ENCODE measurements around the gene MCC.

The MCC gene

GRCh38 chr5:113199122-113199905 lies 288.9 kb downstream of the MCC start:
- Mint-ChIP-seq H3K36me3 (ENCODE audit: low read depth) (peaks cover 19% of the 10 kb centered on the region), H3K4me3 (no peak overlapping the region), H3K4me1 (peaks cover 96% of the 10 kb centered on the region), H3K27ac (peak overlapping the region; percentile 65), H3K27me3 (ENCODE audit: low read depth, poor library complexity) (no peaks in the 10 kb centered on the region), H3K9me3 (peaks cover 4% of the 10 kb centered on the region)
- DNase-seq = no peak
- TF ChIP-seq, protein P1, sequence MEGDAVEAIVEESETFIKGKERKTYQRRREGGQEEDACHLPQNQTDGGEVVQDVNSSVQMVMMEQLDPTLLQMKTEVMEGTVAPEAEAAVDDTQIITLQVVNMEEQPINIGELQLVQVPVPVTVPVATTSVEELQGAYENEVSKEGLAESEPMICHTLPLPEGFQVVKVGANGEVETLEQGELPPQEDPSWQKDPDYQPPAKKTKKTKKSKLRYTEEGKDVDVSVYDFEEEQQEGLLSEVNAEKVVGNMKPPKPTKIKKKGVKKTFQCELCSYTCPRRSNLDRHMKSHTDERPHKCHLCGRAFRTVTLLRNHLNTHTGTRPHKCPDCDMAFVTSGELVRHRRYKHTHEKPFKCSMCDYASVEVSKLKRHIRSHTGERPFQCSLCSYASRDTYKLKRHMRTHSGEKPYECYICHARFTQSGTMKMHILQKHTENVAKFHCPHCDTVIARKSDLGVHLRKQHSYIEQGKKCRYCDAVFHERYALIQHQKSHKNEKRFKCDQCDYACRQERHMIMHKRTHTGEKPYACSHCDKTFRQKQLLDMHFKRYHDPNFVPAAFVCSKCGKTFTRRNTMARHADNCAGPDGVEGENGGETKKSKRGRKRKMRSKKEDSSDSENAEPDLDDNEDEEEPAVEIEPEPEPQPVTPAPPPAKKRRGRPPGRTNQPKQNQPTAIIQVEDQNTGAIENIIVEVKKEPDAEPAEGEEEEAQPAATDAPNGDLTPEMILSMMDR (IDR thresholded peaks at IDR 0.05) = no peak

- no peak for DNase-seq
- TF ChIP-seq, protein P1 (IDR thresholded peaks at IDR 0.05) = no peak
- Mint-ChIP-seq H3K4me3 (no peak overlapping the region), H3K27ac (no peak overlapping the region), H3K27me3 (ENCODE audit: low read depth, poor library complexity) (no peaks in the 10 kb centered on the region), H3K4me1 (peaks cover 82% of the 10 kb centered on the region), H3K9me3 (peaks cover 21% of the 10 kb centered on the region), H3K36me3 (ENCODE audit: low read depth) (peaks cover 36% of the 10 kb centered on the region)
Measured at GRCh38 chr5:113197456-113198200, 290.6 kb downstream of the MCC start.

- no peak for DNase-seq
- peak overlapping the region; percentile 70 for H3K27ac Mint-ChIP-seq
- H3K4me3 Mint-ChIP-seq = no peak overlapping the region
- H3K9me3 Mint-ChIP-seq = peaks cover 32% of the 10 kb centered on the region
- H3K4me1 Mint-ChIP-seq = peaks cover 63% of the 10 kb centered on the region
- H3K36me3 Mint-ChIP-seq (ENCODE audit: low read depth) = peaks cover 50% of the 10 kb centered on the region
- H3K27me3 Mint-ChIP-seq (ENCODE audit: low read depth, poor library complexity) = no peaks in the 10 kb centered on the region
- TF ChIP-seq, protein P1 (IDR thresholded peaks at IDR 0.05) = no peak
Measured at GRCh38 chr5:113195771-113196170, 292.5 kb downstream of the MCC start.

DNA sequence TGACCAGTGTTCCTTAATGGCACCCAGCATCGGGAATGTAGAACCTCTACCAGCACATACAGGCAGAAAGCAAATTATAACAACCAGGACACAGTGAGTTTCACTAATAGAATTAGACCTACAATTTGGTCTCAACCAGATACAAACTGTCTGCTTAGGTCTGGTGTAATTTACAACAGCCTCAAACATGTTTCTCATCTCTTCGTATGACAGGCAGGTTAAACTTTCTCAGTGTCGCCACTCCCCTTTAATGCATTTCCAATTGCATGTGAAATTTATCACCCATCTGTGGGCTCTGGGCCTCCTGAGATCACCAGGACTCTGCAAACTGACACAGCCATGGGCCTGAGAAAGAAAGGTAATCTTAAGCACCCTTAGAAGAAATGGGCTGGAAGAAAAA lies 293.0 kb downstream of the MCC start:
- no peak for DNase-seq
- Mint-ChIP-seq H3K4me1 (peaks cover 58% of the 10 kb centered on the region), H3K9me3 (peaks cover 32% of the 10 kb centered on the region), H3K4me3 (no peak overlapping the region), H3K27ac (peak overlapping the region; percentile 40), H3K27me3 (ENCODE audit: low read depth, poor library complexity) (no peaks in the 10 kb centered on the region), H3K36me3 (ENCODE audit: low read depth) (peaks cover 55% of the 10 kb centered on the region)
- TF ChIP-seq, protein P1 (IDR thresholded peaks at IDR 0.05) = no peak

DNA sequence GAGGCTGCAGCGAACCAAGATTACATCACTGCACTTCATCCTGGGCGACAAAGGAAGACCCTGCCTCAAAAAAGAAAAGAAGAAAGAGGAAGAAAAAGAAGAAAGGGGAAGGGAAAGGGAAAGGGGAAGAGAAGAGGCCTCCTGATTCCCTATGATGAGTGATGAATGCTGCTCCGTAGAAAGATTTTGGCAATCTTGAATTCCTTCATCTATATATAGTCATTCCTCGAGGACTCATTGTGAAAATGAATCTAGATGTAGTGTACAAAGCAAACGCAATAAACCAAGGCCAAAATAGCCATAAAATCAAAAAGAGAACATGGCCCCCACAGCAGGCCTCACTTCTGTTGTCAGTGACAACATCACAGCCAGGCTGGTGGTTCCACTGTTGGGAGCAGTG lies 293.7 kb downstream of the MCC start:
- TF ChIP-seq, protein P1 (IDR thresholded peaks at IDR 0.05) = no peak
- DNase-seq = no peak
- Mint-ChIP-seq H3K4me3 (no peak overlapping the region), H3K27ac (no peak overlapping the region), H3K4me1 (peaks cover 51% of the 10 kb centered on the region), H3K9me3 (peaks cover 32% of the 10 kb centered on the region), H3K36me3 (ENCODE audit: low read depth) (peaks cover 57% of the 10 kb centered on the region), H3K27me3 (ENCODE audit: low read depth, poor library complexity) (no peaks in the 10 kb centered on the region)
